Panc1 (cell line): Measurements from ENCODE around the gene TAAR2. TPM values are rescaled to one million over a fixed set of nuclear protein-coding genes. Genes with fewer than 3 reads are reported as not detected.

Experiments used
- ATAC-seq: fragments of 200-7000 bp; cut with Tn5 transposase; 2 replicates; pipeline ENCODE4 v1.9.1; 2020; ENCODE audit warnings: mild to moderate bottlenecking, moderate library complexity
- BruUV-seq: library from RNA; stranded (reverse); fragments of 400-500 nt; replicated peaks from 2 replicates; lab custom pipeline; 2021; lab: Mats Ljungman, UMichigan
- CTCF ChIA-PET: fragments of 300-600 bp; sonication (Branson Sonifier 250); formaldehyde crosslinking; loops from one replicate; lab custom pipeline; 2022; ENCODE audit warnings: antibody characterized with exemption; lab: Charles Lee
- POLR2A ChIA-PET: fragments of 300-600 bp; sonication (Branson Sonifier 250); formaldehyde crosslinking; loops from one replicate; lab custom pipeline; 2022; ENCODE audit warnings: antibody characterized with exemption; lab: Charles Lee
- DNase-seq: peaks from one replicate; pipeline ENCODE4 v3.0.0-alpha.2; 2010; ENCODE audit warnings: low read depth, low spot score
- H3K27ac ChIP-seq: 2 replicates; pipeline ENCODE4 v1.5.1; 2011; ENCODE audit warnings: mild to moderate bottlenecking, low read length, inconsistent platforms
- H3K27me3 ChIP-seq: fragments of 200-500 bp; sonication (Bioruptor generic); 2 replicates; pipeline ENCODE4 v1.6.0; 2014; ENCODE audit warnings: low read length, inconsistent platforms; ENCODE audit not compliant: control insufficient read depth, insufficient read depth
- H3K36me3 ChIP-seq: fragments of 200-500 bp; sonication (Bioruptor generic); 2 replicates; pipeline ENCODE4 v1.5.1; 2014; ENCODE audit warnings: inconsistent platforms, mild to moderate bottlenecking, low read length, moderate library complexity; ENCODE audit not compliant: control insufficient read depth, insufficient read depth
- H3K4me1 ChIP-seq: 2 replicates; pipeline ENCODE4 v1.5.1; 2011; ENCODE audit warnings: inconsistent platforms, mild to moderate bottlenecking, low read length, moderate library complexity; ENCODE audit not compliant: control insufficient read depth, insufficient read depth
- H3K4me3 ChIP-seq, 2 experiments: 2 replicates each; pipeline ENCODE4 v1.5.1; 2011 to 2012; ENCODE audit warnings: low read depth in 2 of 2, low read length in 2 of 2, mild to moderate bottlenecking in 2 of 2, inconsistent platforms in 1 of 2, moderate library complexity in 1 of 2
- H3K9me3 ChIP-seq: fragments of 200-500 bp; sonication (Bioruptor generic); 2 replicates; pipeline ENCODE4 v1.5.1; 2014; ENCODE audit warnings: low read depth, mild to moderate bottlenecking, inconsistent platforms, low read length, moderate library complexity; ENCODE audit not compliant: control insufficient read depth, insufficient read depth
- CTCF ChIP-seq: fragments of 450-650 bp; IDR thresholded peaks from 2 replicates; pipeline ENCODE4 v1.5.1; 2017; ENCODE audit warnings: mild to moderate bottlenecking
- POLR2AphosphoS5 ChIP-seq: IDR thresholded peaks from 2 replicates; pipeline ENCODE4 v1.6.1; 2012; ENCODE audit warnings: mild to moderate bottlenecking, low read depth, low read length, moderate library complexity
- SIN3A ChIP-seq: IDR thresholded peaks from 2 replicates; pipeline ENCODE4 v1.6.1; 2012; ENCODE audit warnings: low read depth, mild to moderate bottlenecking, low read length, moderate library complexity, borderline replicate concordance; ENCODE audit not compliant: insufficient read depth
- TCF7L2 ChIP-seq: IDR thresholded peaks from 2 replicates; pipeline ENCODE4 v1.6.1; 2011; ENCODE audit warnings: mild to moderate bottlenecking, low read depth, low read length, inconsistent platforms
- in situ Hi-C: cut with HindIII; loops from 2 replicates; pipeline ENCODE4 v1.10.0; 2016; ENCODE audit warnings: low sequenced_read_pairs, low pct_unique_long_range_greater_than_20kb
- intact Hi-C: fragments of 100-400 bp; cut with micrococcal nuclease; formaldehyde crosslinking; loops from one replicate; pipeline ENCODE4 v1.10.0; 2022; ENCODE audit not compliant: unreplicated experiment
- total RNA-seq: library from RNA; stranded (reverse); gene quantifications from one replicate; pipeline ENCODE4 v1.2.1, GENCODE V29; 2021; ENCODE audit not compliant: unreplicated experiment
- TF ChIP-seq, protein P1 (sequence below), 2 experiments: IDR thresholded peaks; 2 replicates each; pipeline ENCODE4 v1.6.1; 2011 to 2012; ENCODE audit warnings: low read depth in 2 of 2, control low read depth in 1 of 2, low read length in 1 of 2, mild to moderate bottlenecking in 1 of 2, moderate library complexity in 1 of 2; ENCODE audit not compliant: insufficient read depth in 1 of 2

The TAAR2 gene
- total RNA-seq, 1 experiment from 2014 or later, result not detected

DNA sequence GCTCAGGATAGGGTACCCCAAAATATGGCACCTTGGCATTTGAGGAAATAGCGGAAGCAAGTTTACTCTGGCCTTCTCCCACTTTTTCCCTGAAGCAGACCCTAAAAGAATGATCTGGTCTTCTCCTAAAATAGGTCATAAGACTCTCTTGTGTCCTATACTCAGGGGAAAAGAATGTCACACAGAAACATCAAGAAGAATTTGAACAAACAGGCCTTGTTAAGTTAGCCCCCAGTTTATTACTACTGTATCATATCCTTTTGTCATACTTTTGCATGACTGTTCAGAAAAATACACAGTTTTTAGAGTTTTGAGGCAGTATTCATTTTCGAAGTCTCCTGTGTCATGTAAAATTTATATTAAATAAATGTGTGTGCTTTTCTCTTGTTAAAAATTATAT lies 12.5 kb downstream of the TAAR2 start:
- intact Hi-C loops, result no loop called here
- H3K27me3 ChIP-seq, result no peaks in the 10 kb centered on the region; the same call in 1 of the 2 replicates
- ChIA-PET CTCF (no interaction called here), POLR2A (no interaction called here)
- no peaks in the 10 kb centered on the region for H3K9me3 ChIP-seq
- in situ Hi-C loops, result no loop called here
- no peak for ATAC-seq
- no peaks in the 10 kb centered on the region for H3K4me1 ChIP-seq
- no TSS peak for BruUV-seq
- TF ChIP-seq SIN3A (no peak), TCF7L2 (no peak)
- no peak overlapping the region for H3K4me3 ChIP-seq
- no peak overlapping the region for H3K27ac ChIP-seq
- H3K36me3 ChIP-seq, result no peaks in the 10 kb centered on the region
- no peak for DNase-seq

DNA sequence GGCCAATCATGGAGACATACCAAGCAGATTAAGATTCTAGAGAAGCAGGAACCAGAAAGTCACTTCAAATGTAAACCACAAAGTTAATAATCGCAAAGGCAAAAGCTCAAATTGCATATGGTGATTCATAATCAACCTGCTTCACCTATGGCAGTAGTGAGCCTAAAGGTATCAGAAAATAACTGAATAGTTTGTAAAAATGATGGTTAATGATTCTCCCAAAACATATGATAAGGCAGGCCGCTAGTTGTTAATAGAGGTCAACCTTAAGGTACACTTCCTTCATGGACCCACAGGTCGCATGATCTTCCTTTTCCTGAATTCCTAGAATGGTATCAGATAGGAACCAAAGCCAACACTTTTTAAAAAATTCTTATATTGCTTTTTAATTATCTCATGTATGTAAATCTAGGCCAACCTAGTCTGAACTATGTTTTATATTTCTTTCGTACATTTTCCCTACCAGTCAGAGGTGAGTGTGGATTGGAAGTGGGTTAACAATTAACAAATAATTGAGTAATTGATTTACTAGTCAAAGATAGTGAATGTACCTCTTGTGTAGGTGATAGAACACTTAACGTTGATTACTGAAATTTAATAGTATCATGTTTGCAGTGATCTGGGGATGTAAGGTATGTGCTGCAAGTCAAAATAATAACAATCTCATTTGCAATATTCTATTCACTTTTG lies 16.4 kb downstream of the TAAR2 start:
- in situ Hi-C loops, result no loop called here
- Histone ChIP-seq H3K36me3 (no peaks in the 10 kb centered on the region), H3K27me3 (no peaks in the 10 kb centered on the region), H3K4me1 (no peaks in the 10 kb centered on the region), H3K27ac (no peak overlapping the region), H3K4me3 (no peak overlapping the region), H3K9me3 (no peaks in the 10 kb centered on the region)
- POLR2A ChIA-PET, result no interaction called here
- DNase-seq (no peak), ATAC-seq (no peak)
- TF ChIP-seq CTCF, result no peak
- TF ChIP-seq, protein P1, sequence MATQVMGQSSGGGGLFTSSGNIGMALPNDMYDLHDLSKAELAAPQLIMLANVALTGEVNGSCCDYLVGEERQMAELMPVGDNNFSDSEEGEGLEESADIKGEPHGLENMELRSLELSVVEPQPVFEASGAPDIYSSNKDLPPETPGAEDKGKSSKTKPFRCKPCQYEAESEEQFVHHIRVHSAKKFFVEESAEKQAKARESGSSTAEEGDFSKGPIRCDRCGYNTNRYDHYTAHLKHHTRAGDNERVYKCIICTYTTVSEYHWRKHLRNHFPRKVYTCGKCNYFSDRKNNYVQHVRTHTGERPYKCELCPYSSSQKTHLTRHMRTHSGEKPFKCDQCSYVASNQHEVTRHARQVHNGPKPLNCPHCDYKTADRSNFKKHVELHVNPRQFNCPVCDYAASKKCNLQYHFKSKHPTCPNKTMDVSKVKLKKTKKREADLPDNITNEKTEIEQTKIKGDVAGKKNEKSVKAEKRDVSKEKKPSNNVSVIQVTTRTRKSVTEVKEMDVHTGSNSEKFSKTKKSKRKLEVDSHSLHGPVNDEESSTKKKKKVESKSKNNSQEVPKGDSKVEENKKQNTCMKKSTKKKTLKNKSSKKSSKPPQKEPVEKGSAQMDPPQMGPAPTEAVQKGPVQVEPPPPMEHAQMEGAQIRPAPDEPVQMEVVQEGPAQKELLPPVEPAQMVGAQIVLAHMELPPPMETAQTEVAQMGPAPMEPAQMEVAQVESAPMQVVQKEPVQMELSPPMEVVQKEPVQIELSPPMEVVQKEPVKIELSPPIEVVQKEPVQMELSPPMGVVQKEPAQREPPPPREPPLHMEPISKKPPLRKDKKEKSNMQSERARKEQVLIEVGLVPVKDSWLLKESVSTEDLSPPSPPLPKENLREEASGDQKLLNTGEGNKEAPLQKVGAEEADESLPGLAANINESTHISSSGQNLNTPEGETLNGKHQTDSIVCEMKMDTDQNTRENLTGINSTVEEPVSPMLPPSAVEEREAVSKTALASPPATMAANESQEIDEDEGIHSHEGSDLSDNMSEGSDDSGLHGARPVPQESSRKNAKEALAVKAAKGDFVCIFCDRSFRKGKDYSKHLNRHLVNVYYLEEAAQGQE (IDR thresholded peaks at IDR 0.05; ENCODE audit: insufficient read depth in 1 of 2, low read depth in 2 of 2, low read length in 1 of 2), result no peak
- TF ChIP-seq TCF7L2, result no peak
- no peak for TF ChIP-seq POLR2AphosphoS5
- TF ChIP-seq SIN3A, result no peak
- CTCF ChIA-PET, result no interaction called here
- intact Hi-C loops, result no loop called here
- BruUV-seq, result no TSS peak

GRCh38 chr6:132604635-132605152 lies 19.4 kb downstream of the TAAR2 start:
- in situ Hi-C loops, result no loop called here
- Histone ChIP-seq H3K4me3 (no peak overlapping the region), H3K9me3 (no peaks in the 10 kb centered on the region), H3K27ac (no peak overlapping the region), H3K4me1 (no peaks in the 10 kb centered on the region), H3K27me3 (no peaks in the 10 kb centered on the region), H3K36me3 (no peaks in the 10 kb centered on the region)
- BruUV-seq, result no TSS peak
- ATAC-seq, result no peak
- TF ChIP-seq POLR2AphosphoS5, result no peak
- no peak for TF ChIP-seq TCF7L2
- TF ChIP-seq, protein P1 (IDR thresholded peaks at IDR 0.05; ENCODE audit: insufficient read depth in 1 of 2, low read depth in 2 of 2, low read length in 1 of 2), result no peak
- TF ChIP-seq SIN3A, result no peak
- TF ChIP-seq CTCF, result no peak
- intact Hi-C loops, result no loop called here
- ChIA-PET POLR2A (no interaction called here), CTCF (no interaction called here)
- DNase-seq, result no peak
